ENCODE measurements around the gene RAB44. TPM values are rescaled to one million over a fixed set of nuclear protein-coding genes. Genes with fewer than 3 reads are reported as not detected.

Gene RAB44
- total and polyA plus RNA-seq, 2 donors (not counting 1 experiment from before 2014, with no cell fraction given), result 0.15 to 0.16 TPM

DNA sequence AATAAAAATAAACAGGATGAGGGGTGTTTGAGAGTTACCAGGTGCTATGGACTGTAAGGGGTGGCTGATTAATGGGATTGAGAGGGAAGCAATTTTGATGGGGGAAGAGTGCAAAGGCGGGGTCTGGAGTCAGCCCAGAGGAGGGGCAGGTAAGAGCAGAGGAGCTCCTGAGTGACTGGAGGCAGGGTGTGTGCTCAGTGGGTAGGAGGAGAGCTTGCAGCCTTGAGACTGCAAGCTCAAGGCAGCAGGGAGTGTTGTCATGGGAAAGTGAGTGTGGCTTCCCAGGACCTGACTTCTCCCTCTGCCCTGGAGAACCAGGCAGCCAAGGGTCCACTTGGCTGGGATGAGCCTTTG is 54.2 kb downstream of the RAB44 start:
- CTCF ChIA-PET, result interaction anchor here (1.0 to 2.1 kb wide), 4 partner anchors 25 to 128 kb away, joined by 3 to 6 read pairs (median 4); no protein-coding TSS in a partner anchor
- Mint-ChIP-seq H3K27ac (peak overlapping the region; percentile 84), H3K9me3 (ENCODE audit: insufficient read depth) (no peaks in the 10 kb centered on the region), H3K4me1 (peaks cover 82% of the 10 kb centered on the region), H3K27me3 (no peaks in the 10 kb centered on the region), H3K4me3 (peak overlapping the region; percentile 52)
- no peak overlapping the region for H2AFZ ChIP-seq (ENCODE audit: insufficient read depth, low read depth, low read length, poor library complexity, severe bottlenecking)
- H3K36me3 ChIP-seq (replicated peaks in 1 of 2; ENCODE audit: control extremely low read depth in 1 of 2, control insufficient read depth in 1 of 2, extremely low read depth in 1 of 2, insufficient read depth in 2 of 2, low read length in 1 of 2), result peaks cover 0 to 82% of the 10 kb centered on the region in 2 experiments
- intact Hi-C loops (cut with micrococcal nuclease), result loop anchor here (2.0 kb wide), 1 partner anchor 17 kb away; no protein-coding TSS in a partner anchor
- ATAC-seq (ENCODE audit: low read depth) (no peak), DNase-seq (no peak)
- H3K27me3 ChIP-seq (replicated peaks in 1 of 4; ENCODE audit: control extremely low read depth in 1 of 4, control insufficient read depth in 3 of 4, insufficient read depth in 4 of 4, low read length in 3 of 4), result no peaks in the 10 kb centered on the region
- H3K4me1 ChIP-seq (ENCODE audit: control insufficient read depth in 2 of 2, insufficient read depth in 2 of 2, low read length in 2 of 2), result peaks cover 65 to 86% of the 10 kb centered on the region in 2 donors
- no peaks in the 10 kb centered on the region for H4K20me1 ChIP-seq (ENCODE audit: control insufficient read depth, insufficient read depth, low read length, poor library complexity, severe bottlenecking)
- H3K4me2 ChIP-seq (replicated peaks; ENCODE audit: low read depth, low read length, poor library complexity, severe bottlenecking), result peak overlapping the region; percentile 89
- peak overlapping the region; percentile 91 to 95 for H3K27ac ChIP-seq (ENCODE audit: low read length in 2 of 2)
- peaks cover 0 to 24% (median 0%) of the 10 kb centered on the region in 3 donors for H3K9me3 ChIP-seq (ENCODE audit: control extremely low read depth in 1 of 3, control insufficient read depth in 2 of 3, insufficient read depth in 1 of 3, low read length in 2 of 3)
- TF ChIP-seq EZH2 (IDR thresholded peaks at IDR 0.05; ENCODE audit: borderline replicate concordance, insufficient read depth, low read depth, low read length, poor library complexity, severe bottlenecking), result no peak
- TF ChIP-seq, protein P1, sequence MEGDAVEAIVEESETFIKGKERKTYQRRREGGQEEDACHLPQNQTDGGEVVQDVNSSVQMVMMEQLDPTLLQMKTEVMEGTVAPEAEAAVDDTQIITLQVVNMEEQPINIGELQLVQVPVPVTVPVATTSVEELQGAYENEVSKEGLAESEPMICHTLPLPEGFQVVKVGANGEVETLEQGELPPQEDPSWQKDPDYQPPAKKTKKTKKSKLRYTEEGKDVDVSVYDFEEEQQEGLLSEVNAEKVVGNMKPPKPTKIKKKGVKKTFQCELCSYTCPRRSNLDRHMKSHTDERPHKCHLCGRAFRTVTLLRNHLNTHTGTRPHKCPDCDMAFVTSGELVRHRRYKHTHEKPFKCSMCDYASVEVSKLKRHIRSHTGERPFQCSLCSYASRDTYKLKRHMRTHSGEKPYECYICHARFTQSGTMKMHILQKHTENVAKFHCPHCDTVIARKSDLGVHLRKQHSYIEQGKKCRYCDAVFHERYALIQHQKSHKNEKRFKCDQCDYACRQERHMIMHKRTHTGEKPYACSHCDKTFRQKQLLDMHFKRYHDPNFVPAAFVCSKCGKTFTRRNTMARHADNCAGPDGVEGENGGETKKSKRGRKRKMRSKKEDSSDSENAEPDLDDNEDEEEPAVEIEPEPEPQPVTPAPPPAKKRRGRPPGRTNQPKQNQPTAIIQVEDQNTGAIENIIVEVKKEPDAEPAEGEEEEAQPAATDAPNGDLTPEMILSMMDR (IDR thresholded peaks at IDR 0.05), result no peak
- WGBS (ENCODE audit: insufficient coverage), result 62% methylated on average over 1 of the region's 1 CpG
- POLR2A ChIA-PET, result interaction anchor here (2.1 kb wide), 1 partner anchor 17 kb away, joined by 7 read pairs; no protein-coding TSS in a partner anchor
- H3K79me2 ChIP-seq (ENCODE audit: control insufficient read depth, insufficient read depth, low read length), result peaks cover 62% of the 10 kb centered on the region
- peak overlapping the region in 1 of 5 experiments; percentile 22 for H3K4me3 ChIP-seq (ENCODE audit: control extremely low read depth in 1 of 5, extremely low read depth in 1 of 5, insufficient read depth in 1 of 5, low read depth in 2 of 5, low read length in 4 of 5)
- no peak overlapping the region for H3K9ac ChIP-seq (ENCODE audit: low read length)

DNA sequence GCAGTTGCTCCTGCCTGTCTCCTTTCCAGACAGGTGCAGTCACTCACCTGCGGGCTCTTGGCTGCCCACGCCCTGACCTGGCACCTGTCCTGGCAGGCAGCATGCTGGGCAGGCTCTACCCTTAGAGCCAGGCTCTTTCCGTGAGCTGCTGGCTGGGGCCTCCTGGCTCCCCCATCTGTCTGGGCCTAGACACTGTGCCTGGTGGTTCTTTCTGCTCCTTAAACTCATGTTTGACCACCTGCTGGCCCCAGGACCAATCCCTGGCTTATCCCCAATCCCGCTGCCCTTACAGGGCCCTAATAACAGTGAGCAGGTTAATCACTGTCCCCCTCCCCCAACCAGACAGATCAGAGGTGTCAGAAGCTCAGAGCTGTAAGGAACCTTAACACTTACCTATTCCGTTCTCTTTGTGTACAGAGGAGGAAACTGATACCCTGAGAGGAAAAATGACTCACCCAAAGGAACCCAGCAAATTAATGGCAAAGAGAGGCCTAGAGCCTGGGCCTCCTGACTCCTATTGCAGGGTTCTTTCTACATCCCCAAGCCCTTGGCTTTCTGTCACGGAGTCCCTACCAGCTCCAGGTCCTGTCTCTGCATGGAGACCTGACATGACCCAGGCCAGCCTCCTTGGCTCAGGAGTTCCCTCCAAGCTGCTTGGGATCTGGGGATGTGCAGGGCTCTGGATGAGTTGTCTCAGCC is 54.7 kb downstream of the RAB44 start:
- WGBS (ENCODE audit: insufficient coverage), result 98% methylated on average over 4 of the region's 6 CpGs
- H4K20me1 ChIP-seq (ENCODE audit: control insufficient read depth, insufficient read depth, low read length, poor library complexity, severe bottlenecking), result no peaks in the 10 kb centered on the region
- no peak overlapping the region for H2AFZ ChIP-seq (ENCODE audit: insufficient read depth, low read depth, low read length, poor library complexity, severe bottlenecking)
- POLR2A ChIA-PET, result interaction anchor here (0.8 to 3.2 kb wide), 5 partner anchors 16 to 73 kb away, joined by 5 to 28 read pairs (median 5); partner anchors contain the start of gene CDKN1A
- DNase-seq (no peak), ATAC-seq (ENCODE audit: low read depth) (no peak)
- peak overlapping the region; percentile 86 for H3K4me3 Mint-ChIP-seq
- peak overlapping the region; percentile 85 for H3K27ac Mint-ChIP-seq
- peaks cover 62% of the 10 kb centered on the region for H3K79me2 ChIP-seq (ENCODE audit: control insufficient read depth, insufficient read depth, low read length)
- no peak for TF ChIP-seq EZH2 (IDR thresholded peaks at IDR 0.05; ENCODE audit: borderline replicate concordance, insufficient read depth, low read depth, low read length, poor library complexity, severe bottlenecking)
- H3K4me1 ChIP-seq (ENCODE audit: control insufficient read depth in 2 of 2, insufficient read depth in 2 of 2, low read length in 2 of 2), result peaks cover 71 to 88% of the 10 kb centered on the region in 2 donors
- CTCF ChIA-PET, result interaction anchor here (0.9 to 4.0 kb wide), 11 partner anchors 12 to 128 kb away, joined by 3 to 18 read pairs (median 6); no protein-coding TSS in a partner anchor
- intact Hi-C loops (cut with micrococcal nuclease), result loop anchor here (2.0 kb wide), 1 partner anchor 18 kb away; no protein-coding TSS in a partner anchor
- H3K4me1 Mint-ChIP-seq, result peaks cover 82% of the 10 kb centered on the region
- H3K4me3 ChIP-seq (ENCODE audit: control extremely low read depth in 1 of 5, extremely low read depth in 1 of 5, insufficient read depth in 1 of 5, low read depth in 2 of 5, low read length in 4 of 5), result peak overlapping the region in 3 of 5 experiments; percentile 22 to 42 (median 25)
- H3K9me3 ChIP-seq (ENCODE audit: control extremely low read depth in 1 of 3, control insufficient read depth in 2 of 3, insufficient read depth in 1 of 3, low read length in 2 of 3), result peaks cover 0 to 24% (median 0%) of the 10 kb centered on the region in 3 donors
- no peaks in the 10 kb centered on the region for H3K27me3 Mint-ChIP-seq
- H3K36me3 ChIP-seq (replicated peaks in 1 of 2; ENCODE audit: control extremely low read depth in 1 of 2, control insufficient read depth in 1 of 2, extremely low read depth in 1 of 2, insufficient read depth in 2 of 2, low read length in 1 of 2), result peaks cover 0 to 77% of the 10 kb centered on the region in 2 experiments
- peak overlapping the region; percentile 91 to 95 for H3K27ac ChIP-seq (ENCODE audit: low read length in 2 of 2)
- H3K27me3 ChIP-seq (replicated peaks in 1 of 4; ENCODE audit: control extremely low read depth in 1 of 4, control insufficient read depth in 3 of 4, insufficient read depth in 4 of 4, low read length in 3 of 4), result no peaks in the 10 kb centered on the region
- peak overlapping the region; percentile 79 for H3K9ac ChIP-seq (ENCODE audit: low read length)
- no peaks in the 10 kb centered on the region for H3K9me3 Mint-ChIP-seq (ENCODE audit: insufficient read depth)
- H3K4me2 ChIP-seq (replicated peaks; ENCODE audit: low read depth, low read length, poor library complexity, severe bottlenecking), result peak overlapping the region; percentile 89
